Prostate gland (tissue), 2 donors: ENCODE measurements around the gene FNDC3B. TPM values are rescaled to one million over a fixed set of nuclear protein-coding genes. Genes with fewer than 3 reads are reported as not detected.

Source experiments
- DNase-seq: peaks from one replicate; pipeline ENCODE4 v3.0.0-alpha.2; 2019; ENCODE audit warnings: low spot score
- H3K27ac ChIP-seq, 2 donors: fragments of 200-600 bp; sonication (generic); 2 replicates each; pipeline ENCODE4 v1.5.1; 2017 to 2019
- H3K27me3 ChIP-seq: fragments of 200-600 bp; sonication (generic); replicated peaks from 2 replicates; pipeline ENCODE4 v1.5.1; 2019; ENCODE audit not compliant: insufficient read depth
- H3K36me3 ChIP-seq, 2 donors: fragments of 200-600 bp; sonication (generic); 1 replicate in 1 of 2; 2 replicates in 1 of 2; pipeline versions ENCODE4 v1.5.1 to v1.8.1; 2017 to 2019
- H3K4me1 ChIP-seq: fragments of 200-600 bp; sonication (generic); replicated peaks from 2 replicates; pipeline ENCODE4 v1.5.1; 2019
- H3K4me3 ChIP-seq, 2 donors: fragments of 200-600 bp; sonication (generic); 2 replicates each; pipeline ENCODE4 v1.5.1; 2017 to 2019
- H3K9me3 ChIP-seq: fragments of 200-600 bp; sonication (generic); 2 replicates; pipeline ENCODE4 v1.5.1; 2017
- POLR2A ChIP-seq: fragments of 450-650 bp; IDR thresholded peaks from one replicate; pipeline ENCODE4 v1.6.1; 2016; ENCODE audit warnings: antibody characterized with exemption, mild to moderate bottlenecking
- POLR2AphosphoS5 ChIP-seq: sonication (generic); formaldehyde crosslinking; IDR thresholded peaks from one replicate; pipeline ENCODE4 v1.6.1; 2017; ENCODE audit warnings: antibody characterized with exemption
- WGBS: methylation state at CpG from one replicate; pipeline ENCODE4 v1.1.5; 2018; 5-methylcytosine and 5-hydroxymethylcytosine counted together
- intact Hi-C: fragments of 100-400 bp; cut with DNase I; formaldehyde crosslinking; loops from one replicate; pipeline ENCODE4 v1.14.2; 2022
- total RNA-seq, 2 donors: library from RNA; depleted of rRNA; stranded (reverse); fragments of >200 nt; gene quantifications; one replicate each; pipeline ENCODE4 v1.1.0, GENCODE V29; 2016
- TF ChIP-seq, protein P1 (sequence below), 4 experiments: fragments of 200-600 bp in 2 of 4; fragments of 450-650 bp in 2 of 4; sonication (generic) in 2 of 4; IDR thresholded peaks; 1 replicate in 3 of 4; 2 replicates in 1 of 4; pipeline ENCODE4 v1.5.1; 2016 to 2019; ENCODE audit warnings: antibody characterized with exemption in 4 of 4, mild to moderate bottlenecking in 2 of 4, moderate library complexity in 2 of 4

The FNDC3B gene
- total RNA-seq, 2 donors from 2014 or later = 35.9 to 62.4 TPM

DNA sequence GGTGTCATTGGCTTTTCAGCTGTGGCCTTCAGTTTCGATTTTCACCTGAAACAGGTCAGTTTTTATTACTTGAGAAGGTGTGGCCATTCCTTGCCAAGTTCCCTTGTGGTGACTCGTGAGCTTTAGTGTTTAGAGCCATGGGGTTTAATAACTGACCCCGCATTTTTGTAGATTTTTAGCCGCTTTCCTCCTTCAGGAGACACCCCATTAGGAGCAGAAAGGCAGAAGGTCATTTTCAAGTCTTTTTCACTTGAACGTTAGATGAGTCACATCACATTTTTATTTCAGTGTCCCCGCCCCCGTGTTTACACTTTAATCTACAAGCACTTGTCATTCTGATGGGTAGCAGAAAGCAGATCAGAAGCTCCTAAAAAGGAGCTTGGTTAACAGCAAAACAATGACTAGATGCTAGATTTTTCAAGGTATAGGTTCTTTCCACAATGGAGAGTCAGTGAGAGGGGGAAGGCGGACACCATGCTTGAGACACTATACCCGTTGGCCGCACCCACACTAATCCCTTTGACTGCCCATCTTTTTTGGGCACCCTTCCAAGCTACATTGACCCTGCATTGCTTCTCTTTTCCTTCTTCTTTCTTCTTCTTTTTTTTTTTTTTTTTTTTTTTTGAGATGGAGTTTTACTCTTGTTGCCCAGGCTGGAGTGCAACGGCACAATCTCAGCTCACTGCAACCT lies 276.2 kb downstream of the FNDC3B start:
- no peaks in the 10 kb centered on the region for H3K36me3 ChIP-seq
- no peak overlapping the region for H3K27ac ChIP-seq
- DNase-seq = no peak
- TF ChIP-seq POLR2A = no peak
- intact Hi-C loops = no loop called here
- H3K27me3 ChIP-seq = no peaks in the 10 kb centered on the region
- WGBS = 71% methylated on average over 11 of the region's 11 CpGs
- peaks cover 11% of the 10 kb centered on the region for H3K4me1 ChIP-seq
- no peak overlapping the region for H3K4me3 ChIP-seq
- no peaks in the 10 kb centered on the region for H3K9me3 ChIP-seq

DNA sequence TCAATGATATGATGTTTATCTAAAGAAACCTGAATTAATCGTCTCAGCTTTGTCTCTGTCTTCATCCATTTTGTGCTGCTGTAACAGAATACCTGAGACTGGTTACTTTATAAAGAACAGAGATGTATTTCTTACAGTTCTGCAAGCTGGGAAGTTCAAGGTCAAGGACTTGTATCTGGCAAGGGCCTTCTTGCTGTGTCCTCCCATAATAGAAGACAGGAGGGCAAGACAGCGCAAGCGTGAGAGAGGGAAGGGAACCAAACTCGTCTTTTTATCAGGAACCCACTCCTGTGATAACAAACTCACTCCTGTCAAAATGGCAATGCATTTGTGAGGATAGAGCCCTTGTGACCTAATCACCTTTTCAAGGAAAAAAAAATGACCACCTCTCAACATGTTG lies 277.4 kb downstream of the FNDC3B start:
- Histone ChIP-seq H3K4me3 (no peak overlapping the region), H3K9me3 (no peaks in the 10 kb centered on the region), H3K27me3 (no peaks in the 10 kb centered on the region), H3K27ac (no peak overlapping the region), H3K4me1 (peaks cover 11% of the 10 kb centered on the region), H3K36me3 (no peaks in the 10 kb centered on the region)
- TF ChIP-seq POLR2A = no peak
- no peak for TF ChIP-seq POLR2AphosphoS5
- TF ChIP-seq, protein P1, sequence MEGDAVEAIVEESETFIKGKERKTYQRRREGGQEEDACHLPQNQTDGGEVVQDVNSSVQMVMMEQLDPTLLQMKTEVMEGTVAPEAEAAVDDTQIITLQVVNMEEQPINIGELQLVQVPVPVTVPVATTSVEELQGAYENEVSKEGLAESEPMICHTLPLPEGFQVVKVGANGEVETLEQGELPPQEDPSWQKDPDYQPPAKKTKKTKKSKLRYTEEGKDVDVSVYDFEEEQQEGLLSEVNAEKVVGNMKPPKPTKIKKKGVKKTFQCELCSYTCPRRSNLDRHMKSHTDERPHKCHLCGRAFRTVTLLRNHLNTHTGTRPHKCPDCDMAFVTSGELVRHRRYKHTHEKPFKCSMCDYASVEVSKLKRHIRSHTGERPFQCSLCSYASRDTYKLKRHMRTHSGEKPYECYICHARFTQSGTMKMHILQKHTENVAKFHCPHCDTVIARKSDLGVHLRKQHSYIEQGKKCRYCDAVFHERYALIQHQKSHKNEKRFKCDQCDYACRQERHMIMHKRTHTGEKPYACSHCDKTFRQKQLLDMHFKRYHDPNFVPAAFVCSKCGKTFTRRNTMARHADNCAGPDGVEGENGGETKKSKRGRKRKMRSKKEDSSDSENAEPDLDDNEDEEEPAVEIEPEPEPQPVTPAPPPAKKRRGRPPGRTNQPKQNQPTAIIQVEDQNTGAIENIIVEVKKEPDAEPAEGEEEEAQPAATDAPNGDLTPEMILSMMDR (IDR thresholded peaks at IDR 0.05) = no peak
- no peak for DNase-seq
- intact Hi-C loops = no loop called here
- WGBS = 86% methylated on average over 4 of the region's 4 CpGs

DNA sequence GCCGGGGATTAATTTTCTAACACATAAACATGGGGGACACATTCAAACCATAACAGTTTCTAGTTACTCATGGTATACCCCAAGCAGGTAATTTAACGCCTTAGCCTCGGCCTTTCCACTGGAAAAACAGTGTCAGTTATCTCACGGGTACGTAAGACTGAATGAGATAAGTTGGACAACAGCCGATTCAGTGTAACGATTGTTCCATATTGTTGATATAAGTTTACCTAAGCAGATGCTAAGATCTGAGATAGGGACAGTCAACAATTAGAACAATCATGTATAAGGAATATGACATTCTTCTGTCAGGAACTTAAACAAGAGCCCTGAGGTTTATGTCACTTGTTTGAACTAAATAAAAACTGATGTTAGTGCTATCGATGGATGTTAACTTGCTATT lies 278.1 kb downstream of the FNDC3B start:
- TF ChIP-seq, protein P1 (IDR thresholded peaks at IDR 0.05) = no peak
- TF ChIP-seq POLR2AphosphoS5 = peak; percentile 24
- no peak for TF ChIP-seq POLR2A
- Histone ChIP-seq H3K4me3 (no peak overlapping the region), H3K36me3 (no peaks in the 10 kb centered on the region), H3K27me3 (no peaks in the 10 kb centered on the region), H3K27ac (peak overlapping the region; percentile 26 to 52), H3K4me1 (peaks cover 11% of the 10 kb centered on the region), H3K9me3 (no peaks in the 10 kb centered on the region)
- WGBS = 59% methylated on average over 8 of the region's 8 CpGs
- intact Hi-C loops = no loop called here
- peak; percentile 26 for DNase-seq

DNA sequence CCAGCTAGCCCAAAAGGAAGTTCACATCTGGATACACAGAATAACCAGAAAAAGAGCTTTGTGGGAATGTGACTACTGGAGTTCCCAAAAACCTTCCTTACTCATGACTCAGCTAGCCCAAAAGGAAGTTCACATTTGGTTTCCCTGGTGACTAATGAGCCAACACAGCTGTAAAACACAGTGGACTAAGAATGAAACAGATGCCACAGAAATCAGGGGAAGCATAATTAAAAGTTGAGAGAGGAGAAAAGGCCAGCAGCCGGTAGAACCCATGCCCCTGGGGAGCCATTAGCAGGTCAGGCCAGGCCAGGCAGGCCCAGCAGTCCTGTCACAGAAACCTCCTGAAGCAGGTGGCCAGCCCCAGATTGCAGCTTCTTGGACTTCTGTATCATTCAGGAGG lies 278.6 kb downstream of the FNDC3B start:
- intact Hi-C loops = no loop called here
- no peak for DNase-seq
- Histone ChIP-seq H3K36me3 (no peaks in the 10 kb centered on the region), H3K4me1 (peaks cover 11% of the 10 kb centered on the region), H3K9me3 (no peaks in the 10 kb centered on the region), H3K27ac (peak overlapping the region; percentile 27 to 52), H3K27me3 (no peaks in the 10 kb centered on the region), H3K4me3 (no peak overlapping the region)
- TF ChIP-seq, protein P1 (IDR thresholded peaks at IDR 0.05) = no peak
- peak; percentile 61 for TF ChIP-seq POLR2AphosphoS5
- 6% methylated on average over 1 of the region's 1 CpG for WGBS

DNA sequence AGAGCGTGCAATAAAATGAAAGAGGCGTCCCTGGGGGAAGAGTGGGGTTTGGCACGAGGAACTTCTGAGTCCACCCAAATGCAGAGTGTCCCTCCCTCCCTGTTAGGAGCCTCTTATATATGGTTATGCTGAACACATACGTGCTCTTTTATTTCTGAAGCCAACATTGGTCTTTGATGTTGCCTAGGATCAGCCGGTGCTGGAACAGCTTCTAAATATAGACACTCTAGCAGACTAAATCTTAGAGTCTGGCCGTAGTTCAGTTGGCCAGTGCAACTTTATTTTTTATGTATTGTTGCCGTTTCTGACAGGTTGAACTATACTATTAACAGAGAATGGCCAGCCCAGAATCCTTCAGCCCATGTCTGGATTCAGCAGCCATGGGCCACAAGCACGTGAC lies 280.2 kb downstream of the FNDC3B start:
- Histone ChIP-seq H3K27me3 (no peaks in the 10 kb centered on the region), H3K36me3 (no peaks in the 10 kb centered on the region), H3K4me1 (peaks cover 5% of the 10 kb centered on the region), H3K9me3 (no peaks in the 10 kb centered on the region), H3K27ac (peak overlapping the region in 1 of 2 donors; percentile 39), H3K4me3 (no peak overlapping the region)
- no peak for DNase-seq
- intact Hi-C loops = no loop called here
- TF ChIP-seq, protein P1 (IDR thresholded peaks at IDR 0.05) = no peak
- TF ChIP-seq POLR2AphosphoS5 = peak; percentile 6
- WGBS = 37% methylated on average over 8 of the region's 8 CpGs
